Adrenal gland (tissue), 12 donors: Measurements from ENCODE around the gene THAP12. TPM values are rescaled to one million over a fixed set of nuclear protein-coding genes. Genes with fewer than 3 reads are reported as not detected.
"Not testable (repeated sequence)": the region's sequence is repeated elsewhere in the genome, so short reads cannot be mapped to it uniquely, and the experiment has no call there.

ENCODE experiments used
- DNase-seq, 7 donors: peaks; one replicate each; pipeline ENCODE4 v3.0.0-alpha.2; 2019 to 2020
- H3K27ac ChIP-seq, 5 donors: fragments of 200-600 bp; sonication (generic) in 4 of 5; 1 replicate in 3 of 5; 2 replicates in 2 of 5; pipeline versions ENCODE4 v1.5.1 to v1.8.0; 2016 to 2020; ENCODE audit warnings: mild to moderate bottlenecking in 1 of 5
- H3K27me3 ChIP-seq: fragments of 200-600 bp; 2 replicates; pipeline ENCODE4 v1.8.0; 2021
- H3K36me3 ChIP-seq, 2 donors: fragments of 200-600 bp; replicated peaks in 1 of 2; 1 replicate in 1 of 2; 2 replicates in 1 of 2; pipeline versions ENCODE4 v1.5.1 to v1.8.0; 2018 to 2022
- H3K4me1 ChIP-seq, 2 donors: fragments of 200-600 bp; replicated peaks in 1 of 2; 1 replicate in 1 of 2; 2 replicates in 1 of 2; pipeline versions ENCODE4 v1.5.1 to v1.8.0; 2018 to 2021
- H3K4me3 ChIP-seq, 4 donors: fragments of 200-600 bp; sonication (generic) in 3 of 4; one replicate each; pipeline ENCODE4 v1.5.1; 2016 to 2018
- H3K9me3 ChIP-seq, 3 donors: fragments of 200-600 bp; sonication (generic) in 1 of 3; replicated peaks in 1 of 3; 1 replicate in 2 of 3; 2 replicates in 1 of 3; pipeline versions ENCODE4 v1.5.1 to v1.8.0; 2016 to 2021
- POLR2A ChIP-seq, 2 donors: fragments of 450-650 bp; IDR thresholded peaks; one replicate each; pipeline ENCODE4 v1.6.1; 2017; ENCODE audit warnings: antibody characterized with exemption in 2 of 2, mild to moderate bottlenecking in 2 of 2, moderate library complexity in 1 of 2
- WGBS, 4 donors: extraction: QIAGEN DNeasy Blood & Tissue Kit in 2 of 4; methylation state at CpG; one replicate each; pipeline versions ENCODE4 v1.1.5 to v1.1.7; 2013 to 2017; 5-methylcytosine and 5-hydroxymethylcytosine counted together
- intact Hi-C, 2 donors: fragments of 100-400 bp; cut with DNase I; formaldehyde crosslinking; loops; one replicate each; pipeline versions ENCODE4 v1.14.1 to v1.15.0; 2022 to 2023
- polyA plus RNA-seq, 3 donors: library from polyadenylated mRNA; stranded (reverse); fragments of 200-250 nt in 2 of 3; fragments of 350-450 nt in 1 of 3; fragmentation: Illumina TruSeq in 1 of 3; extraction: RNeasy Lipid Tissue Mini Kit (QIAGEN cat#74804) in 1 of 3; gene quantifications; one replicate each; pipeline ENCODE4 v1.2.3, GENCODE V29; 2013 to 2014
- total RNA-seq, 9 donors: library from RNA; depleted of rRNA in 4 of 9; stranded (reverse); fragments of >200 nt in 4 of 9; fragments of 120-200 nt in 1 of 9; fragmentation: NEBNext Ultra II Directional in 1 of 9; extraction: Animal tissue kit (Norgen Biotek cat#: 25700) in 1 of 9; gene quantifications; one replicate each; pipeline versions ENCODE4 v1.1.0 to v1.2.4, GENCODE V29; 2013 to 2023
- TF ChIP-seq, protein P1 (sequence below), 6 experiments: fragments of 450-650 bp in 4 of 6; fragments of 200-600 bp in 2 of 6; sonication (generic) in 1 of 6; IDR thresholded peaks; 1 replicate in 5 of 6; 2 replicates in 1 of 6; pipeline versions ENCODE4 v1.5.1 to v1.8.0; 2016 to 2021; ENCODE audit warnings: antibody characterized with exemption in 6 of 6, mild to moderate bottlenecking in 2 of 6, moderate library complexity in 1 of 6
- donor health status: healthy with polysubstance abuse.
- donor health status: Bipolar disorder and iron deficiency.
- donor health status: DM: yes; HTN: yes; CAD: no.
- donor health status: DM: no; HTN: no; CAD: no.
- donor health status: DM: no; HTN: no; CAD: no.
- donor health status: DM: yes; HTN: yes; CAD: no.

Gene THAP12
- total and polyA plus RNA-seq, 12 donors: 18.9 to 75.4 (median 42.0) TPM

DNA sequence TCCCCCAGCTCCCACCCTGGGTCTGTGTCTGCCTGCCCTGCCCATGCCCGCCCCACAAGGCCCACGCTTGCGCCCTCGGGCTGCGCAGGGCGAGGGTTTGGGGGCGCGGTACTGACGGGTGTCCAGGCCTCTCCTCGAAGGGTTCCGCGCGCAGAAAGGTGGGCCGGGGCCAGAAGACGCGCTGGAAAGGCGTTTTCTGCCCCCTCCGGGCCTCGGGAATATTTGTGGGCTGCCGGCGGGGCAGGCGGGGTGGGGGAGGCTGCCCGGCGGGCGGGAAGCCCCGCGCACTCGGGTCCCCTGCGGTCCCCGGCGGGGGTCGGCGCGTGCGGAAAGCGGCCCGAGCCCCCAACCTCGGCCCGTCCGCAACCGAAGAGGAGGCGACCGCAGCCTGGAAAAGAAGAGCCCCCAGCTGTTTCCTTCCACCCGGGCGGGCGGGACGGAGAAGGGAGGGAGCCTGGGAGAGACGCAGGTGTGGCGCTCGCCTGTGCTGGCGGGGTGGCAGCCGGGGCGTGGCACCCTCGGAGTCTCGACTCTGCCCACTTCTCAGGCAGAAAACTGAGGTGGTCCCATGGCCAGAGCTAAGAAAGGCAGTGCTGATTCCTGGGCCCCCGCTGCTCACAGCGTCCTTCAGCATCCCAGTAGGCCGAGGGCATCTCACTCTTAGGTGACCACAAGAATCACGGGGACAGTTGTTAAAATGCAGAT lies 59.0 kb downstream of the THAP12 start:
- Histone ChIP-seq H3K4me3 (no peak overlapping the region), H3K4me1 (peaks cover 0 to 9% of the 10 kb centered on the region in 2 donors), H3K9me3 (no peaks in the 10 kb centered on the region), H3K27me3 (peaks cover 6% of the 10 kb centered on the region), H3K36me3 (no peaks in the 10 kb centered on the region), H3K27ac (no peak overlapping the region)
- no peak for TF ChIP-seq POLR2A (IDR thresholded peaks at IDR 0.05)
- TF ChIP-seq, protein P1, sequence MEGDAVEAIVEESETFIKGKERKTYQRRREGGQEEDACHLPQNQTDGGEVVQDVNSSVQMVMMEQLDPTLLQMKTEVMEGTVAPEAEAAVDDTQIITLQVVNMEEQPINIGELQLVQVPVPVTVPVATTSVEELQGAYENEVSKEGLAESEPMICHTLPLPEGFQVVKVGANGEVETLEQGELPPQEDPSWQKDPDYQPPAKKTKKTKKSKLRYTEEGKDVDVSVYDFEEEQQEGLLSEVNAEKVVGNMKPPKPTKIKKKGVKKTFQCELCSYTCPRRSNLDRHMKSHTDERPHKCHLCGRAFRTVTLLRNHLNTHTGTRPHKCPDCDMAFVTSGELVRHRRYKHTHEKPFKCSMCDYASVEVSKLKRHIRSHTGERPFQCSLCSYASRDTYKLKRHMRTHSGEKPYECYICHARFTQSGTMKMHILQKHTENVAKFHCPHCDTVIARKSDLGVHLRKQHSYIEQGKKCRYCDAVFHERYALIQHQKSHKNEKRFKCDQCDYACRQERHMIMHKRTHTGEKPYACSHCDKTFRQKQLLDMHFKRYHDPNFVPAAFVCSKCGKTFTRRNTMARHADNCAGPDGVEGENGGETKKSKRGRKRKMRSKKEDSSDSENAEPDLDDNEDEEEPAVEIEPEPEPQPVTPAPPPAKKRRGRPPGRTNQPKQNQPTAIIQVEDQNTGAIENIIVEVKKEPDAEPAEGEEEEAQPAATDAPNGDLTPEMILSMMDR (IDR thresholded peaks at IDR 0.05): no peak
- DNase-seq: no peak
- 28 to 76% (median 38%) methylated on average over 2 to 59 of the region's 59 CpGs for WGBS, 4 donors
- intact Hi-C loops: loop anchor here in 1 of 2 donors (10.0 kb wide), 1 partner anchor 193 kb away; no protein-coding TSS in a partner anchor

DNA sequence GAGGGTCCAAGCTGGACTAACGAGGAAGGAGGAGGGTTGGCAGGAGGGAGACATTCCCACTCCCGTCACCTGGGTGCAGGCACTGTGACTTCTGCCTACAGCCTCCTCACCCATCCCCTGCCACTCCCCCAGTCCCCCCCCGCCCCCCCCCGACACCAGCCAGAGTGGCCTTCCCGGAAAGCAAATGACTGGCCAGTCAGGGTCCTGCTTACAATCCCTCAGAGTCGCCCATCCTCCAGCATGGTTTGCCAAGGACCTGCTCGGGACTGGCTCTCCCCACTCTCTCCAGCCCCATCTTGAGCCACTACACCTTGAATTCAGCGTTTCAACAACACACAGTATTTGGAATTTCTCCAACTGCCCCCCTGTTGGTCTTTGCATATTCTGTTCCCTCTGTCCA lies 59.6 kb downstream of the THAP12 start:
- Histone ChIP-seq H3K36me3 (no peaks in the 10 kb centered on the region), H3K9me3 (no peaks in the 10 kb centered on the region), H3K4me3 (no peak overlapping the region), H3K27ac (no peak overlapping the region), H3K27me3 (peaks cover 6% of the 10 kb centered on the region), H3K4me1 (peaks cover 0 to 9% of the 10 kb centered on the region in 2 donors)
- intact Hi-C loops: loop anchor here in 1 of 2 donors (10.0 kb wide), 1 partner anchor 193 kb away; no protein-coding TSS in a partner anchor
- TF ChIP-seq, protein P1 (IDR thresholded peaks at IDR 0.05): no peak
- TF ChIP-seq POLR2A (IDR thresholded peaks at IDR 0.05): no peak
- DNase-seq: no peak
- WGBS, 4 donors: 43 to 60% (median 50%) methylated on average over 3 to 8 of the region's 8 CpGs

DNA sequence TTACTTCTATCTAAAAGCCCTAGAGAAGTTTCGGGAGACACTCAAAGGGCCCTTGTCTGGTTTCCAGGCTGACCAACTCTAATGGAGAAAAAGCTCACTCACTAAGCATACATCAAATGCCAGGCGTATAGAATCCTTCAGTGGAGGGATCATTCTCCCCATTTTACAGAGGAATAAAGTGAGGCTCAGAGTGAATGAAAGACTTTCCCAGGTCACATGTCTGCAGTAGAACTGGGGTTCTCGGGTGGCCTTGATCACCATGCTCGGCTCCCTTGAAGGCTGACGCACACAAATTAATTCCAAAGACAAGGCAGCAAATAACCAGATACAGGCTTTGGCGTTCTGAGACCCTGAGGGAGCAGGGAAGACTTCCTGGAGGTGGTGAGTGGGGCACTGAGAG lies 60.0 kb downstream of the THAP12 start:
- WGBS, 4 donors: 66 to 82% (median 71%) methylated on average over 4 to 6 of the region's 6 CpGs
- H3K4me1 ChIP-seq: peaks cover 0 to 9% of the 10 kb centered on the region in 2 donors
- no peaks in the 10 kb centered on the region for H3K9me3 ChIP-seq
- no peak for DNase-seq
- no peak overlapping the region for H3K27ac ChIP-seq
- intact Hi-C loops: loop anchor here in 1 of 2 donors (10.0 kb wide), 1 partner anchor 194 kb away; no protein-coding TSS in a partner anchor
- TF ChIP-seq, protein P1 (IDR thresholded peaks at IDR 0.05): no peak
- no peak for TF ChIP-seq POLR2A (IDR thresholded peaks at IDR 0.05)
- H3K36me3 ChIP-seq: no peaks in the 10 kb centered on the region
- H3K4me3 ChIP-seq: no peak overlapping the region
- H3K27me3 ChIP-seq: peaks cover 6% of the 10 kb centered on the region

DNA sequence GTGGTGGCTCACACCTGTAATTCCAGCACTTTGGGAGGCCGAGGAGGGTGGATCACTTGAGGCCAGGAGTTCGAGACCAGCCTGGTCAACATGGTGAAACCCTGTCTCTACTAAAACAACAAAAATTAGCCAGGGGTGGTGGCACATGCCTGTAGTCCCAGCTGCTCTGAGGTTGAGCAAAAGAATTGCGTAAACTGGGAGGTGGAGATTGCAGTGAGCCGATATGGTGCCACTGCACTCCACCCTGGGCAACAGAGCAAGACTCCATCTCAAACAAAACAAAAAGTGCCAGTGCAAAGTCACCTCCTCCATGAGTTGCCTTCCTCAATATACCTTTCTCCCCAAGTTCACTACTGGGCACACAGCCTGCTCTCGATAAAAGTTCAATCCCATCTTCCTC lies 61.1 kb downstream of the THAP12 start:
- not testable (repeated sequence) for H3K4me3 ChIP-seq, H3K9me3 ChIP-seq, DNase-seq, H3K36me3 ChIP-seq, H3K27ac ChIP-seq, H3K4me1 ChIP-seq, H3K27me3 ChIP-seq
- WGBS, 4 donors: 74 to 83% (median 80%) methylated on average over 5 of the region's 5 CpGs
- intact Hi-C loops: loop anchor here (2.0 to 10.0 kb wide), 5 partner anchors 109 to 425 kb away; partner anchors contain the start of gene WNT11 (in 1 of the 2)
